Measurements from ENCODE around the gene TMEM120B.
"Not testable (repeated sequence)": the region's sequence is repeated elsewhere in the genome, so short reads cannot be mapped to it uniquely, and the experiment has no call there.

The TMEM120B gene

DNA sequence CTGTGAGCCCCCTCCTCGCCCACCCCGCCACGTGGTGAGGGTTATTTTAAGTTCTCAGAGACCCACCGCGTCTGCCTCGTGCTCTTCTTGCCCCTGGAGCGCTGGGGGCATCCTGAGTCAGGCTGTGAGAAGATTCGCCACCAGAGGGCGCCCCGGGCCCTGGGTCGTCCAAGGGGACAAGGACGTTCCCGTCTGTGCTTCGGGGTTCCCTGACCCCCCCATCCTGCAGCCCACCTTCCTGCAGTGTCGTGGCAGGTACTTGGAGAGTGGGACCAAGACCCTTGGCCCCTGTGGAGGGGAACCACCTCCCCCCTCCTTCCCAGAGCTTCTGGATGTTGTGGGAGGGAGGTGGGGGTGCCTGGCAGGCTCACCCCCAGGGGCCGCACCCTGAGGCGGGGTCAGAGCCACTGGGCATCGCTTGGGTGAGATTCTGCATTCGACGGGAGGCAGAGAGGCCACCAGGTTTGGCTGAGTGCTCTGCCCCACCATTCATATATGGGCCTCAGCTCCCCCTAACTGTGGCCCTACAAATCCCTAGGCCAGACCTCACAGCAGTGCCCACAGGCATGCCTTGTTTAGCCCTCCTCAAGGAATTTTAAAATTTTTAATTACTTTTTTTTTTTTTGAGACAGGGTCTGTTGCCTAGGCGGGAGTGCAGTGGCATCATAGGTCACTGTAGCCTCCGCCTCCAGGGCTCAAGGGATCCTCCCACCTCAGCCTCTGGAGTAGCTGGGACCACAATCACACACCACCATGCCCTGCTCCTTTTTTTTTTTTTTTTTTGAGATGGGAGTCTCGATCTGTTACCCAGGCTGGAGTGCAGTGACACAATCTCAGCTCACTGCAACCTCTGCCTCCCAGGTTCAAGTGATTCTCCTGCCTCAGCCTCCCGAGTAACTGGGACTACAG is 63.9 kb downstream of the TMEM120B start:
- peak; percentile 16 for DNase-seq

DNA sequence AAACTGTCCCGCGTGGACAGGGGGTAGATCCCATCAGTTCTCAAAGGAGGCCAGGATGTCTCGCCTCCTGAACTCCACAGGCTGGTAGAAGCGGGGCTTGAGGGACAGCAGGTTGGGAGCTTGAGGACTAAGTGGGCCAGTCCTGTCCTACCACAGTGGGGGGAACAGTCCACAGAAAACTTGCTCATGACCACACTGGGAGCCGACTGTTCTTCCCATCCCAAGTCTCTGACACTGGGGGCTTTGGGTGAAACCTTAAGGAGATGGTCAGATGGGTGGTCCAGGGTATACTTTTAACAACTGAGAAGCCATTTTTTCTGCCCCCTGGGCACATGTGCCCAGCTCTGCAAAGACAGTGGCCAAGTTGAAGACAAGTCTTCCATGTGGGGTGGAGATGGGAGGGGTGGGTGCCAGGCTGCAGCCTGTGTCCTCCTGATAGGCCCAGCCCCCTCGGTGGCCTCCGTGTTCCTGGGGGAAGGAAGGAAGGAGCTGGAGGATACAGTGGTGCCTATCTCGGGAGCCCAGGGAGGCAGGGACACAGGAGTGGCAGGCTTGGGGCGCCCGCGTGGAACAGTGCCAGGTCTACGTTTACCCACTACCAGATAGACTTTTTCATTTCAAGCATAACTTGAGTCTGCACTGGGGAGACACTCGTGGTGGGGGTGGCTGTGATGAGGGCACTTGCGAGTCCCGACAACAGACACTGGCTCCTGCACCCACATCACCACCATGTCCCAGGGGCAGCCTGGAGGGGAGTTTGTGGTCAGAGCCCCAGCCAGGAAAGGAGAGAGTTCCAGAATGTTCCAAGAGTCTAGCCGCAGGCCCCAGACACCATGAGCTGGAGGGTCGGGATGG is 66.2 kb downstream of the TMEM120B start:
- no peak for DNase-seq

DNA sequence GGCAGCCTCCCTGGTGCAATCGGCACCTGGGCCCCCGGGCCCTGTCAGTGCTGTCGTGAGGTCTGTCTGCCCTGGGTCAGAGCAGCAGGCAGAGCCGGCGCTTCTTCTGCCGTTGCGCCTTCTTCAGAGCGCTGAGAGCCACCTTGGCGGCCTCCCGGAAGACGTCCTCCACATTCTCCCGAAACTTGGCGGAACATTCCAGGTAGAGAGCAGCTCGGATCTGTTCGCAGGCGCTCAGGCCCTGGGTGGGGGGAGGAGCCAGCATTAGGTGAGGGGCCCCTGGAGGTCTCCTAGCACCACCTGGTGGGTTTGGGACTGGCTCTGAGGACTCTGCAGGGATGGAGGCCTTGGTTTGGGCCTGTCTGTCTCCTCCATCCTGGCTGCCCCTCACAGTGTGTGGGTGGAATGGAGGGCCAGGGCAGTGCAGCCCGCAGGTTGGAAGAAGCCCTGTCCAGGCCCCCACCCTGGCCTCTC is 66.9 kb downstream of the TMEM120B start:
- DNase-seq, result no peak

DNA sequence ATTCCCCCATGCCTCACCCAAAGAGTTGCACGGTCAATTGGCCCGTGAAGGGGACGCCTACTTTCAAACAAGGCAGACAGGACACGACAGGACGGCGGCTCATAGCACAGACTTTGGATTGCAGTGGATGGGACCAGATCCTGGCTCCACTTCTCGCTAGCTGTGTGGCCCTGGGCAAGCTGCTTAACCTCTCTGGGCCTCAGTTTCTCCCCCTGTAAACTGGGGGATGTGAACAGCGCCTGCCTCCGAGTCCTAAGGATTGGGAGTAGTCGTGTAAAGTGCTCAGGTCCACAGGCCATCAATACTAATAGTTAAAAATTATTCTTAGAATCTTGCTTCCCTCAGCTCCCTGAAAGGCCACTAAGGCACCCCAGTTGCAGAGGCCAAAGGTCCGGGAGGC is 67.9 kb downstream of the TMEM120B start:
- no peak for DNase-seq

DNA sequence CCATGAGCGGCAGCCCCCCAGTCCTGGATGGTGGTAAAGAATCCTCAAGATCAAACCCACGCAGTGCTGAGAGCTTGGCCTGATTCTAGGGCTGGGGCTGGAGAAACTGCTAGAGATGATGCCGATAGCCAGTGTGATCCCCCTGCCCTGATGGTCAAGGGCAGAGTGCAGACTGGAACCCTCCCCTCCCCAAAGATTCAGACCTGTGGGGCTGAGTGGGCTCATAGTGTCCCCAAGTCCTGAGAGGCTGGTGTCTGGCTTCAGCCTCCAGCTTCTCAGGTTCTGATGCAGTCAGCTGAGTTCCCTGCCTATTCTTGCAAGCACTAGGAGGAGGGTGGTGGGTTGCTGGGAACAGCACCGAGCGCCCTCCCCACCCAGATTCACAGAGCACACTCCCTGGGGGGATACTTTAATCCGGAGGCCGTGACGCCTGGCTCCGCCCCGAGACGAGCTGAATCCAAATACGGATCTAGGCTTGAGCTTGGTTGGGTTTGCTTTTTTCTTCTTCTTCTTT is 69.0 kb downstream of the TMEM120B start:
- DNase-seq, result no peak

DNA sequence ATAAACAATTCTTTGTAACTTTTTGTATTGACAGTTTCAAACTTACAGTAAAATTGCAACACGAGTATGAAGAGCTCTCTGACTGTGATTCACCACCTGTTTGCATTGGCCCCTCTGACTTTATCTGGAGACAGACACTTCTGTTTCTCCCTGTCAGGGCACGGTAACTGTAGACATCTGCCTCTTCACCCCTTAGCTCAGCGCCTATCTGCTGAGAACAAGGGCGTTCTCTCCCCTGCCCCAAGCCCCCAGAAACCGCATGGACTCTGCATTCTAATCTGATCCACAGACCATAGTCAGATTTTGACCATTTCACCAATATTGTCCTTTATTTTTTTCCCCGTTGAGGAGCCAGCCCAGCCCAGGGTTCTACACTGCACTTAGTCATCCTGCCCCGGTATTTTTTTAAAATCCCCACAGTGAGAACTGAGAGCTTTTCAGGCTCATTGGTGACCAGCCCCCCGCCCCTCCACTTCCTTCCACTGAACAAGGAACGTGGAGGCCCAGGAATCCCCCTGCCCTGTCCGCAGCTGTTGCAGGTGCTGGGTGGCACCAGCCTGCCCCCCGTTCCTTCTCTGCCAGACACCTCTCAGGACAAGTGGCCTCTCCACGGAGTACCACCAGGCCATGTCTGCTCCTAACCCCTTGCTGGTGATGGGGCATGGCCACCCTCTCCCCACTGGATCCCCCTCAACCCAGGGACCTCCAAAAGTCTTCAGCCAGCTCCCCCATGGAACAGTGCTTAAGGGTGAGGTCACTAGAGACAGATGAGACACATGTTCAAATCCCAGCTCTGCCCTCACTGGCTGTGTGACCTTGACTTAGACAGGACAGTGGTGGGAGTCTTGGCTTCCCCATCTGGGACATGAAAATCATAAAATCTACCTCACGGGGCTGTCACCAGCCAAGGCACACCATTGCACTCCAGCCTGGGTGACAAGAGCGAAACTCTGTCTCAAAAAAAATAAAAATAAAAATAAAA is 69.7 kb downstream of the TMEM120B start:
- DNase-seq, result no peak

DNA sequence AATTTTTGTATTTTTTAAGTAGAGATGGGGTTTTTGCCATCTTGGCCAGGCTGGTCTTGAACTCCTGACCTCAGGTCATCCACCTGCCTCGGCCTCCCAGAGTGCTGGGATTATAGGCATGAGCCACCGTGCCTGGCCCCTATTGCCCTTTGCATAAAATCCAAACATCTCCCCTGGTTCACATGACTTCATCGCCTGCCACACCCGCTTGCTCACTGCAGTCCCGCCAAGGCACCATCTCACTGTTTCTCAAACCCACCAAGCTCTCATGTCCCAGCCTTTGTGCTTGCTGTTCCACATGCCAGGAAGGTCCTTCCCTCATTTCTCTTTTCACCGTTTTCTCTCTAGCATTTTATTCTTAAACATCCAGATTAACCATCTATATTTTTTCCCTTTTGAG is 71.2 kb downstream of the TMEM120B start:
- no peak for DNase-seq

DNA sequence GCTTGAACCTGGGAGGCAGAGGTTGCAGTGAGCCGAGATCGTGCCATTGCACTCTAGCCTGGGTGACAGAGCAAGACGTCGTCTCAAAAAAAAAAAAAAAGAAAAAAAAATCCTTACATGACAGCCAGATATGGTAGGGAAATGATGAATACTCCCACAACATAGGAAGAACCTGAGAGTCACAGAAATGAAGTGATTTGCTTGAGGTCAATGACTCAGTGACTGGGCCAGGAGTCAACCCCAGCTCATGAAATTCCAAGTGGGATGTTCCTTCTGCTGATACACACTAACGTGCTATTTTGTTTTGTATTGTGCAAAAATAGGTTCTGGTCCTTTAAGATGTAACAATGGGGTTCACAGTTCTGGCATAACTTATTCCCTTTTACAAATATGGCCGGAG is 71.9 kb downstream of the TMEM120B start:
- DNase-seq, result no peak

DNA sequence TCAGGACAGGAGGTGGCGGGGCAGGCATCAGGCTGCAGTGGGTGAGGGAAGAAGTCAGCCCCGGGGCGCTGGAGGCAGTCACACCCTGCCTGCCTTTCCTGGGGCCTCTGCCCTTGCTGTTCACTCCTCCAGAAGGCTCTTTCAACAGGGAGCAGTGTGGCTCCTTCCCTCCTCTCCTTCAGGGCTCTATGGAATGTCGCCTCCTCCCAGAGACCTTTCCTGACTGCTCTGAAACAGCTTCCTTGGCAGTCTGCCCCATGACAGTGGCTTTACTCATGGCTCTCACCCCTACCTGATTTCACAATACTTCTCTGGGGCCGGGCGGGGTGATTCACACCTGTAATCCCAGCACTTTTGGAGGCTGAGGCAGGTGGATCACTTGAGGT is 73.9 kb downstream of the TMEM120B start:
- DNase-seq, result peak; percentile 40

DNA sequence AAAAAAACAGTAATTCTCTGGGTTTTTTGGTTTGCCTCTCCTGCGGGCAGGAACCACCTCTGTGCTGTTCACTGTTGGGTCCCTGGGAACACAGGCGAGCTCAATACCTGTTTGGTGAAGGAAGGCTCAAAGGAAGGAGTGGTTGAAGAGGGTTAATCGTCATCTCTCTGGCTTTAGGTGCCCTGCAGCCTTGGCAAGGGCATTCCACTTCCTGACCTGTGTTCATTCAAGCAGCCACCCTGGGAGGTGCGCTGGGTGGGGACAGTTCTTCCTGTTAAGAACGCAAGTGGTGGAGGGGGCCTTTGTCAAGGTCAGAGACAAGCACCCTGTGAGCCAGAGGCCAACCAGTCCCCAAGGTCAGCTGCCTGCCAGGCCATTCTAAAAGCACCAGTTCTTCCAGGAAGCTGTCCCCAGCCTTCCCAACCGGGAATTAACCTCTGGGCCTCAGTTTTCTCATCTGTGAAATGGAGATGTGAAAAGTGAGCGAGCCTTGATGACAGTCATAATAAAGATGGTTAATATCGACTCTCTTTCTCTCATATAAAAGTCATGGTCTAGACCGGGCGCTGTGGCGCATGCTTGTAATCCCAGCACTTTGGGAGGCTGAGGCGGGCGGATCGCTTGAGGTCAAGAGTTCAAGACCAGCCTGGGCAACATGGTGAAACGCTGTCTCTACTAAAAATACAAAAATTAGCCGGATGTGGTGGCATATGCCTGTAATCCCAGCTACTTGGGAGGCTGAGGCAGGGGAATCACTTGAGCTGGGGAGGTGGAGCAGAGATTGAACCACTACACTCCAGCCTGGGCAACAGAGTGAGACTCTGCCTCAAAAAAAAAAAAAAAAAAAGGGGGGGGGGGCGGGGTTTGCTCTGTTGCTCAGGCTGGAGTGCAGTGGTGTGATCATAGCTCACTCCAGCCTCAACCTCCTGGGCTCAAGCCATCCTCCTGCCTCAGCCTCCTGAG is 74.8 kb downstream of the TMEM120B start:
- DNase-seq, result no peak

DNA sequence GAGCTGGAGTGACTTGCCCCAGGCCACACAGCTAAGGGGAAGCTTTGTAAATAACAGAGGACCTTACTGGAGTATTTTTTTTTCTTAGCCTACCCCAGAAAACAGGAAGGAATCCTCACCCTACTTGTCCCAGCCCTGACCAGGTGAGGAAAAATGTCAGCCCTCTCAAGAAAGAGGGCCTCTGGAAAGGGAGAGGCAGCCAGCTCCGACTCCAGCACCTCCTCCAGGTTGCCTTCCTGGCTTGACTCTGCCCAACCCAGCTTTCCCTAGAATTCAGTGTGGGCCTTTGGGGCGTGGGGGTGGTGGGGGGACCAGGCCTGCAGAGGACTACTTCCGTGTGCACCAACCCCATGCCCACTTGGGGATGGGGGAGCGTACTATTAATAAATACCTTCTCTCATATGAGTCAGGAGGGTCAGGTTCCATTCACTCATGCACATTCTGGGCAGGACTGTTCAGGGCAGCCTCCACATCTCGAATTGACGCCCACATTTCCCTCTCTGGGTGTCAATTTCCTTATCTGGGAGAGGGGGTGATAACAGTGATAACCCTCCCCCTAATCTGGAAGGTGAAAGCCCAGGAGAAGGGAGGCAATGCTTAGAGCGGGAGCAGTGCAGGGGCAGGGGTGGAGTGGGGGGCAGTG is 75.7 kb downstream of the TMEM120B start:
- no peak for DNase-seq

DNA sequence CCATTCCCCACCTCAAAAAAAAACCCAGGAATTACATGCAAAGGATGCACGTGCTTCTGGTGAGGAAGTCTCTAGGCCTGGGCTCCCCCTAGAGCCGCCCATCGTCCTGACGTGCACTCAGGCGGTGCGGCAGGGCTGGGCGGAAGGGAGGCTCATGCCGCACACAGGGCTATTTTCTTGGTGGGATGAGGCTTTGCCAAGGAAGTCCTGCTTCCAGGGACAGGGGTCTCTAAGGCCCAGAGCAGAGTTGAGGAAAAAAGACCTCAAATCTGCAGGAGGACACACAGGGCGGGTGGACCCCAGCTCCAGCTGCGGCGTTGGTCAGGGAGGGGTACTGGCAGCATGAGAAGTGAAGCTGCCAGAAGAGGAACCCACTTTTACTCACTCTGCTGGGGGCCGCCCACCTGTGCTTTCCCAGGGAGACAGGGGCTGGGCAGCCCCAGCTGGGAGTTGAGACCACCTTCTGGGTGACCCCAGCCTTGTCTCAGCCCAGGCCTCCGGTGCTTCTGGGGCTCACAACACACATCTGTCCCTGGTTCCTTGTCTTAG is 76.8 kb downstream of the TMEM120B start:
- DNase-seq, result no peak

DNA sequence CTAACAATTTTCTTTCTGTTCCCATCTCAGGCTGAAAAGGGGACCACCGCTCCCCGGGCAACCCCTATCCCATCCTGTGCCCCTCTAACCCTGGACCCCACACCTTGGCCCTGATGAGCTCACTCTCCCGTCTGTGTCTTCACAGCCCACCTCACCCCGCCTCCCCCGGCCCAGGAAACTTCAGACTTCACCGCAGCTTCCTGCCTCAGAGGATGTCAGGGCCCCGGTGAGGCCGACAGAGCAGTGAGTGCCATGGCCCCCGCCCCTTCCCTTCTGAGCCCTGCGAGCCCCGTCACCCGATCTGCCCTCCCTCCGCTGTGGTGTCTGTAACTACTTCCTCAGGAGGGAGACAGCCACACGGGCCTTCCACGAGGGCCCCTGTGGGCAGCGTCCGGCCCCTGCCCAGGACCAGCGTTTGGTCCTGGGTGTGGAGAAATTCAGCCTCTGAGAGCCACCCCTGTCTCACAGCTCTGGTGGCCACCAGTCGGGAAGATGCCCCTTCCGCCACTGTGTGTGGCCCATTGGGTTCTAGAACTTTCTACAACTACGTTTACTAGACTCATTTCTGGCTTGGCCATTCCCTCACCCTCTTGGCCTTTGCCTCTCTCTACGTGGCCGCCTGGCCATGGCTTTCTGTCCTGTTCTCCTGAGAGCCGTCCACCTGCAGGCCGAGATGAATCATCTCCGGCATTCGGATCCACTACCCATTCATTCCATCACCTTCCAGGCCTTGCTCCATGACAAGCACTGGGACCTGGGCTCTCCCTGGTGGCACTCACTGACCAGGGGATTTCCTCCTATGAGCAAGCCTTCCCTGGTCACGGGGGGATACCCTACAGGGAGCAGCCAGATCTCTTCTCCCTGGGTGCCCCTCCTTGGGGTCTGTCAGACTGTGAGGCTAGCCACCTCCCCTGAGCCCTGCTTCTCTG is 77.5 kb downstream of the TMEM120B start:
- DNase-seq, result no peak

DNA sequence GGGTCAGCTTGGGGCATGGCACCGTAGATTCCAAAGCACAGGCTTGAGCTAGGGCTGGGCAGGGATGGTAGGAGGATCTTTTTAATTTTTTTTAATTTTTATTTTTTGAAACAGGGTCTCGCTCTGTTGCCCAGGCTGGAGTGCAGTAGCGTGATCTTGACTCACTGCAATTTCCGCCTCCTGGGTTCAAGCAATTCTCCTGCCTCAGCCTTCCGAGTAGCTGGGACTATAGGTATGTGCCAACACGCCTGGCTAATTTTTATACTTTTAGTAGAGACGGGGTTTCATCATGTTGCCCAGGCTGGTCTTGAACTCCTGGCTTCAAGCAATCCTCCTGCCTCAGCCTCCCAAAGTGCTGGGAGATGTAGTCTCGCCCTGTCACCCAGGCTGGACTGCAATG is 78.2 kb downstream of the TMEM120B start:
- not testable (repeated sequence) for DNase-seq

DNA sequence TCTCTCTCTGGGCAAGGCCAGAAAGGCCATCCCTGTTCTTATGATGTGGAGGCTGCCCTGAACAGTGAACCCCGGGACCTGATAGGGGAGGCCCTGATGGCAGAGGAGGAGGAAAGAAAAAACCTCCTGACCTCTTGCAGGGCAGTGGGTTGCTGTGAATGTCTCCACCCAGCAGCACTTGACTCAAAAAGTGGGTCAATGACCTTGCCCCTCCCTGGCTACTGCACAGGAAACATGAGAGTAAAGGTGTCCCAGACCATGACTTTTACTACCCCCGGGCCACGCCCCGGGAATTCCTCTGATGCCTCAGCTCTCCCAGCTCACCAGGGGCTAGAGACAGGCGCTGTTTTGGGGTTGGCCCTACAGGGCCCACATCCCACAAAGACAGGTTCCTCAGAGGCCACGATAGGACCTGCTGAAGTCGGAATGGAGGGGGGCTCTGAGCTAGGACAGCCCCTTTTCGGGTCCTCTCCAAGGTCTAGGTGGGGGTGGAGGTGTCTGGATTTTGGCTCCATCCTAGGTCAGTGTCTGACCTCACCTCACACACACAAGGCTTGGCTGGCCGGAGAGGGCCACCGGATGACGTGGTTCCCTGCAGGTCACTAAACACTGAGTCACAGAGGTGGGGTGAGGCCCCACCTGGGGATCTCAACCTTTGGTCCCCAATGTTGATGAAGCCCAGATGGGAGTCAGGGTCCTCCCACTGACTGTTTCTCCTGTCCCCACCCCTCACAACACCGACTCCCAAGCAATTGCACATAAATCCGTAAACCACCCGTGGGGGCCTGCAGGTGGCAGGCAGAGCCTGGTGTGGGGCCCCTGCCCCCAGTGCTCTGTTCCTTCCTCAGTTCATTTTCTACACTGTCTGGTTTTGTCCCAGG is 79.4 kb downstream of the TMEM120B start:
- no peak for DNase-seq

DNA sequence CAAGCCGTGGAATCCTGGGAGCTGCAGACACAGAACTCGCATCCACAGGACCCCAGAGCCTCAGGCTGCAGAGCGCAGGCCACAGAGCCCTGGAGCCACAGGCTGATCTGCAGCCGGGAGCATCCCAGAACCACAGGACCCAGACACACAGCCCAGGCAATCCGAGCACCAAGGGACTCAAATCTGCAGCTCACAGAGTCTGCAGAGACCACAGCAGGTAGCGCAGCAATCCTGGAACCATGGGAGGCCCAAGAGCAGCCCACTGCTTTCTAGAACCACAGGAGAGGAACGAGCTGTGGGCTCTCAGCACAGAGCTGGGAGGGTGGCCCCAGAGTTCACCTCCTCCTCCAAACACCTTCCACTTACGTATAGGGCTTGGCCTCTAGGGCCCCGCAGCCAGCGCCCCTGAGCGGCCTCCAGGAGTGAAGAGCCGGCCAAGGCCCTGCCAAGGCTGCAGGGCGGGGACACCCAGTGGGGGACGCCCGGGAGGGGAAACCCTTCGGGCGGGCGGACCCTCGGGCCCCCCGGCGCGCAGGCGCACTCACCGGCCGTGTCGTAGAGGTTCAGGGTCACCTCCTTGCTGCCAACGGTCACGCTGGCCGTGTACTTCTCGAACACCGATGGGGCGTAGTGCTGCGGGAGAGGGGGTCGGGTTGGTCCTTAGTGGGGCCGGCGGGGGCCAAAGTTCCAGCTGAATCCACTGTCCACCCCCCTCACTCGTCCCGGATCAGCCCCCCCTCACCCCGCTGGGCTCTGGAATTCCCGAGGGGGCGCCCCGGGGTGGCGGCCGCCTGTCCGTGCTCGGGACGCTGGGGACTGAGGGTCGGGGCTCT is 80.3 kb downstream of the TMEM120B start:
- DNase-seq, result no peak

DNA sequence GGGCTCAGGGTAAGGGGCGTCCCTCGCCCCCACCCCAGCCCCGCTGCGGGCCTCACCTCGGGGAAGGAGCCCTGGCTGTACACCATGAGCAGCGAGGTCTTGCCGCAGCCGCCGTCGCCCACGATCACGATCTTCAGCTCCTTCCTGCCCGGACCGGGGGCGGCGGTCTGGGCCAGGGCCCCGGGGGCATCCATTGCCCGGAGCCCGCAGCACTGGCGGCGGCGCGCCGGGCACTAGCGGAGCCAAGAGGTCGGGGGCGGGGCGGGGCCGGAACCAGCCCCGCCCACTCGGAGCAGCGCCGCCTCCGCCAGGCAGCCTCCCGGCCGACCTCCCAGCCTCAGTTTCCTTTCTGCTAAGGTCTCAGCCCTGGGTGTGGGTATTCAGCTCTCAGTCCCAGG is 80.9 kb downstream of the TMEM120B start, which contains the start of gene RHOF:
Gene RHOF (minus strand): TSS at position 249 of the 398 bp plus-strand sequence. CDS start 55 bp downstream, at position 194.
- DNase-seq, result no peak
